RWPE2 (cell line): ENCODE data around the gene MAP7.

ENCODE experiments used
- ATAC-seq: fragments of 200-7000 bp; cut with Tn5 transposase; 3 replicates; pipeline ENCODE4 v1.9.1; 2021; ENCODE audit warnings: low read depth
- DNase-seq: peaks from one replicate; pipeline ENCODE4 v3.0.0-alpha.2; 2020; ENCODE audit warnings: low spot score
- H3K27ac ChIP-seq: fragments of 450-650 bp; 2 replicates; pipeline ENCODE4 v1.5.1; 2017; ENCODE audit warnings: mild to moderate bottlenecking; ENCODE audit not compliant: poor library complexity, severe bottlenecking
- H3K27me3 ChIP-seq: fragments of 250-450 bp; sonication (Bioruptor Pico); 2 replicates; pipeline ENCODE4 v1.5.1; 2021; ENCODE audit warnings: mild to moderate bottlenecking, moderate library complexity; ENCODE audit not compliant: insufficient read depth, poor library complexity, severe bottlenecking
- H3K36me3 ChIP-seq: fragments of 250-450 bp; sonication (Bioruptor Pico); 2 replicates; pipeline ENCODE4 v1.5.1; 2020; ENCODE audit warnings: low read depth, mild to moderate bottlenecking, moderate library complexity
- H3K4me1 ChIP-seq: fragments of 250-450 bp; sonication (Bioruptor Pico); 2 replicates; pipeline ENCODE4 v1.5.1; 2021; ENCODE audit warnings: mild to moderate bottlenecking, moderate library complexity; ENCODE audit not compliant: insufficient read depth, poor library complexity, severe bottlenecking
- H3K4me3 ChIP-seq: fragments of 250-450 bp; sonication (Bioruptor Pico); 2 replicates; pipeline ENCODE4 v1.5.1; 2021; ENCODE audit warnings: mild to moderate bottlenecking, moderate library complexity; ENCODE audit not compliant: severe bottlenecking
- H3K9me3 ChIP-seq: fragments of 250-450 bp; sonication (Bioruptor Pico); 2 replicates; pipeline ENCODE4 v1.5.1; 2021; ENCODE audit warnings: mild to moderate bottlenecking, moderate library complexity; ENCODE audit not compliant: severe bottlenecking
- TF ChIP-seq, protein P1 (sequence below): fragments of 450-650 bp; IDR thresholded peaks from one replicate; pipeline ENCODE4 v1.5.1; 2017; ENCODE audit warnings: mild to moderate bottlenecking, moderate library complexity; ENCODE audit not compliant: poor library complexity, severe bottlenecking

The MAP7 gene

DNA sequence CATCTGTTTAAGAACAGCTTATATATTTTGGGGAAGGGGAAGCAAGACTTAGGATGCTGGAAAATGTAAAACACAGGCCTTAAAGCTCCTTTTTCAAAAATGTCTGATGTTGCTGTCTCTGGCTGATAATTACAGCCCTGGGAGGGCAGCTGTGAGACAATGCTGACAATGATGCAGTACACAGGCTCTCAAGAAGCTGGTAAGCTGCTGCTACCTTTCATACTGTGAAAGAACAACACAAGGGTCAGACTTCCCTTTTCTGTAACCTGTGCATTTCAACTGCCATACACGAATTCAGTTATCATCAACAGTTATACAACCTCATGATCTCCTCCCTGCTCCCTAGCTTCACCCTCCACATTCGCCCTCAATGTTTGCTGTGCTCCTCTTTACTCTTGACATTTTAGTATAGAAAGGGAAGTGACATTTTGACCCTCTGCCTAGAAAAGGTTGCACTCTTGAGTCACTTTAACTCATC is 25.2 kb downstream of the MAP7 start:
- no peak overlapping the region for H3K4me3 ChIP-seq
- DNase-seq (no peak), ATAC-seq (no peak)
- H3K9me3 ChIP-seq = no peaks in the 10 kb centered on the region
- H3K27me3 ChIP-seq = no peaks in the 10 kb centered on the region
- TF ChIP-seq, protein P1, sequence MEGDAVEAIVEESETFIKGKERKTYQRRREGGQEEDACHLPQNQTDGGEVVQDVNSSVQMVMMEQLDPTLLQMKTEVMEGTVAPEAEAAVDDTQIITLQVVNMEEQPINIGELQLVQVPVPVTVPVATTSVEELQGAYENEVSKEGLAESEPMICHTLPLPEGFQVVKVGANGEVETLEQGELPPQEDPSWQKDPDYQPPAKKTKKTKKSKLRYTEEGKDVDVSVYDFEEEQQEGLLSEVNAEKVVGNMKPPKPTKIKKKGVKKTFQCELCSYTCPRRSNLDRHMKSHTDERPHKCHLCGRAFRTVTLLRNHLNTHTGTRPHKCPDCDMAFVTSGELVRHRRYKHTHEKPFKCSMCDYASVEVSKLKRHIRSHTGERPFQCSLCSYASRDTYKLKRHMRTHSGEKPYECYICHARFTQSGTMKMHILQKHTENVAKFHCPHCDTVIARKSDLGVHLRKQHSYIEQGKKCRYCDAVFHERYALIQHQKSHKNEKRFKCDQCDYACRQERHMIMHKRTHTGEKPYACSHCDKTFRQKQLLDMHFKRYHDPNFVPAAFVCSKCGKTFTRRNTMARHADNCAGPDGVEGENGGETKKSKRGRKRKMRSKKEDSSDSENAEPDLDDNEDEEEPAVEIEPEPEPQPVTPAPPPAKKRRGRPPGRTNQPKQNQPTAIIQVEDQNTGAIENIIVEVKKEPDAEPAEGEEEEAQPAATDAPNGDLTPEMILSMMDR = no peak
- no peak overlapping the region for H3K27ac ChIP-seq
- no peaks in the 10 kb centered on the region for H3K36me3 ChIP-seq
- peaks cover 20% of the 10 kb centered on the region for H3K4me1 ChIP-seq

- Histone ChIP-seq H3K4me3 (no peak overlapping the region), H3K27ac (no peak overlapping the region), H3K27me3 (no peaks in the 10 kb centered on the region), H3K4me1 (peaks cover 20% of the 10 kb centered on the region), H3K36me3 (no peaks in the 10 kb centered on the region), H3K9me3 (no peaks in the 10 kb centered on the region)
- DNase-seq (no peak), ATAC-seq (no peak)
- TF ChIP-seq, protein P1 = no peak
Observed at GRCh38 chr6:136524339-136524935, 25.8 kb downstream of the MAP7 start.

DNA sequence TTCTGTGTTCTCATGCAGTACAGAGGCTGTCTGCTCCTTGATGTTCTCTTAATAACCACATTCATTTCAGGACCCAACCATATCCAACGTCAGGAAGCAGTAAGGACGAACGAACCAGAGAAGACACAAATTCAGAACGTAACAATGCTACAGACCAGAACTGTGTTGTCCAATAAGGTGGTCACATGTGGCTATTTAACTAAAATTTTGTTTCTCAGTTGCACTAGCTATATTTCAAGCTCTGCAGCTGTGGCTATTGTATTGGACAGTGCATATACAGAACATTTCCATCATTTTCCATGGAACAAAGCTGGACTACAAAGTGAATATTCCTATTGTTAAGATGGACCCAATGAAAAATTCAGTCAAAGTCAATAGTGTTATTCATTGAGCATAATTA is 27.0 kb downstream of the MAP7 start:
- DNase-seq = no peak
- Histone ChIP-seq H3K4me1 (peaks cover 20% of the 10 kb centered on the region), H3K9me3 (no peaks in the 10 kb centered on the region), H3K36me3 (no peaks in the 10 kb centered on the region), H3K27me3 (no peaks in the 10 kb centered on the region), H3K4me3 (no peak overlapping the region), H3K27ac (no peak overlapping the region)
- ATAC-seq = no peak
- TF ChIP-seq, protein P1 = no peak

GRCh38 chr6:136522636-136523035 is 27.6 kb downstream of the MAP7 start:
- TF ChIP-seq, protein P1 = no peak
- Histone ChIP-seq H3K27ac (no peak overlapping the region), H3K9me3 (no peaks in the 10 kb centered on the region), H3K27me3 (no peaks in the 10 kb centered on the region), H3K36me3 (no peaks in the 10 kb centered on the region), H3K4me3 (no peak overlapping the region), H3K4me1 (peaks cover 18% of the 10 kb centered on the region)
- ATAC-seq = no peak
- DNase-seq = no peak

GRCh38 chr6:136521911-136522310 is 28.3 kb downstream of the MAP7 start:
- Histone ChIP-seq H3K27ac (no peak overlapping the region), H3K4me1 (peaks cover 22% of the 10 kb centered on the region), H3K9me3 (no peaks in the 10 kb centered on the region), H3K4me3 (no peak overlapping the region), H3K27me3 (no peaks in the 10 kb centered on the region), H3K36me3 (no peaks in the 10 kb centered on the region)
- ATAC-seq = no peak
- DNase-seq = no peak
- TF ChIP-seq, protein P1 = no peak
